NCI-H82 treated with DMSO at 0.1 percent for 48 hours (cell line): ENCODE measurements around the gene KAZN.

Experiments used
- DNase-seq: peaks from one replicate; lab custom pipeline; 2025; ENCODE audit not compliant: unreplicated experiment; lab: John Stamatoyannopoulos, UW

The KAZN gene

DNA sequence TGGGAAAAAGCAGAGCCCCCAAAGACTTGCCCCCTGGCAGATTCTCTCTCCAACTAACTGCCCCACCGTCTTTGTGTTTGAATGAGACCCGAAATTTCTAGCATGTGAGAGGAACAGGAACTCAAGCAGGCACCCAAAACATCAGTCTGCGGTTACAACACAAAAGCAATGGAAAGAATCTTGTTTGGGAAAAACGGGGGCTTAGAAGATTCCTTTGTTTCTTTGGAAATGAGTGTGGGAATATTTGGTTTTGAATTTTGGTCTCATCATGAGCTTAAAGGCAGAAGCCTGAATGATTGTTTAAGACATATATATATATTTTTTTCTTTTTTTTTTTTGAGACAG lies 366.2 kb downstream of the KAZN start:
- no peak for DNase-seq

DNA sequence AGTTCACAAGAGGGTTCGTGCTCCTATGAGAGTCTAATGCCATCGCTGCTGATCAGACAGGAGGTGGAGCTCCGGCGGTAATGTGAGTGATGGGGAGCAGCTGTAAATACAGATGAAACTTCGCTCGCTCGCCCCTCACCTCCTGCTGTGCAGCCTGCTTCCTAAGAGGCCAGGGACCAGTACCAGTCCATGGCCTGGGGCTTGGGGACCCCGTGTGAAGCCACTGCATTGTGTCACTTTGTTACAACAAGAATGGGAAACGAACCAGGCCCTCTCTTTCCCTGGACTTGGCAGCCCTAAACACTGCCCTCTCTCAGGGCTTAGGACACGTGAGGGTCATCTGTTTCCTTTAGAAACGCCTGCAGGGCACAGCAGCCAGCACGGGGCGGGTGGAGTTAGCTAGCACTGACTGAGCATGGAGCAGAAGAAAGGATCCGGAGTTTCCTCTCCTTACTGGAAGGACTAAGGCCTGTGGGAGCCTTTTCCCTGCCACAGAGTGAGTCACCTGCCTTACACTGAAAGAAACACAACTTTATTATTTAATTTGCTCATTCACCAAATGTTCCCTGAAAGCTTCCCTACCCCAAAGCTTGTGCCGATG lies 369.9 kb downstream of the KAZN start:
- no peak for DNase-seq

DNA sequence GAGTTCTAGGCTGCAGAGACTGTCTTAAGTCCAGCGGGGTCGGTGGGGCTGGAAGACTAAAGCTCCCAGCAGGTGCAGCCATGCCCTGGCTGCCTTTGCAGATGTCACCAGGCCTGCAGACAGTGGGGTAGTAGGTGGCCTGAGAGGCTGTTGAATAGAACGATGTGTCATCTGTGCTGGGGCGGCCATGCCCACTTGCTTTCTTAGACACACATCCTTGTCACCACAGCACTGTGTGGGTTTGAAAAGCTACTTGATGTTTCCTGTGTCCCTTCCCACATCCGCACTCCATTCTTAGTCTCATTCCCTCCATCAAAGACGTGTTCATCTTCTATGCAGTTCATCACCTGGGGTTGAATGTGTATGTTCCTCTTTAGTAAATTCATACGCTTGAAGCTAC lies 370.5 kb downstream of the KAZN start:
- no peak for DNase-seq

DNA sequence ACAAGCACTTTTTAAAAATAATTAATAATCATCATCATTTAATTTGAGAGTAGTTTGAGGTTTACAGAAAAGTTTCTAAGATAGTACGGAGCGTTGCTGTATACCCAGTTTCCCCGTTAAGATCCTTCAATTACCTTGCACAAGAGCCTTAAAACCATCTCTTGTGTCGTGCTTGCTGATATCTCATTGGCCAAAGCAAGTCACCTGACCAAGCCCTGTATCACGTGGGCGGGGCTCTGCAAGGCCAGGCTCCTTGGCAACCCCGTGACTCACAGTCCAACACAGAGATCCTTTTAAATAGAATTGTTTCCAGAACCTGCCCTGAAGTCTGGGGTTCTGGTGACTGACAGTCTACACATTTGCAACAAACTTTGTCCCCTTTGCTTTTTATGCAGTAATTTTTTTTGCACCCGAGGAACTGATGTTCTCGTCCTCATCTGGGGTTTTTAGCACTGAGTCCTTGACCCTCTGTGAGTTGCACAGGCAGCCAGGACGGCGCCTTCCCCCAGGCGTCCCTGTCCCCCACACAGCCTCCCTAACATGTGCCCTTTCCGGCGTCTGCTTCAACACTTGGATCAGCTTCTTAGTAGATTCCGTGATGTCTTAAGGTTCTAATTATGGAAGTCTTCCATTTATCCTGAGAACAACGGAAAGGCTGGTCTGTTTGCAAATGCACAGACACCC lies 371.8 kb downstream of the KAZN start:
- DNase-seq = no peak

DNA sequence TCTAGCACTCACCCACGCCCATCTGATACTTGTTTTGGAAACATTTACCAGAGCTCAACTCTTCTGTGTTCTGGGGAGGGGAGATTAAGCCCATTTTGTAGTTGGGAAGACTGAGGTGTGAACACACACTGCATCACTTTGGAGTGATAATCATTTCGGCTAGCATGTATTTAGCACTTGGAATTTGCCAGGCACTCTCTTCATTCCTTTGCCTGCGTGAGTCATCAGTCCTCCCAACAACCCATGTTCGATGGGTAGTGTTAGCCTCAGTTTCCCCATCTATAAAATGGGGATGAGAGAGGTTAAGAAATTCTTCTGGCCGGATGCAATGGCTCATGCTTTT lies 372.3 kb downstream of the KAZN start:
- no peak for DNase-seq

DNA sequence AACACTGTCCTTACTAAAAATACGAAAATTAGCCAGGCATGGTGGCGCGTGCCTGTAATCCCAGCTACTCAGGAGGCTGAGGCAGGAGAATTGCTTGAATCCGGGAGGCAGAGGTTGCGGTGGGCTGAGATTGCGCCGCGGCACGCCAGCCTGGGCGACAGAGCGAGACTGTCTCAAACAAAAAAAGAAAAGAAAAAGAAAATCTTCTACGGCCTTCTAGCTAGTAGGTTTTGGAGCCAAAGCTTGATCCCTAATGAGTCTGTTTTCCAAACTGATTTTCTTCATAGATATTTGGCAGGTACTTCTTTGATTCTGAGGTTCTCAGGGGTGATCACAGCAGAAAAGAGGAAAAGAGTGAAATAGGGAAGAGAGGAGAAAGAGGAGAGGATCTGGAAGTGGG lies 372.7 kb downstream of the KAZN start:
- no peak for DNase-seq

DNA sequence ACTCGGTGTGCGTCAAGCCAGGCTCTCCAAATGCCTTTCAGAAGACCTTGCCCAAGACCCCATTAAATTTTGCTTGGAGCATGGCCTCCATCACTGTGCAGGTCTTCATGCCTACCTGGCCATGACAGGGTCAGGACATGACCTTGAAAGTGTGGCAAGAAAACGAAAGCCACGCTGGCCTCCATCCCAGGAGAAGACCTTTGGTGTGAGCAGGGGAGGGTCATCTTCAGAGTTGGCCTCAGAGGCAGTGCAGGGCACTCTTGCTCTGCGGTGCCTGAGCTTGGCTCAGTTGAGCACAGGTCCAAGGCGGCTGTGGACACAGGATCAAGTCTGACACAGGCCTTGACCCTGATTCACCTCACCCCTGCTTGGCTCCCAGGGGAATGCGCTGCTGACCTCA lies 373.6 kb downstream of the KAZN start:
- no peak for DNase-seq

DNA sequence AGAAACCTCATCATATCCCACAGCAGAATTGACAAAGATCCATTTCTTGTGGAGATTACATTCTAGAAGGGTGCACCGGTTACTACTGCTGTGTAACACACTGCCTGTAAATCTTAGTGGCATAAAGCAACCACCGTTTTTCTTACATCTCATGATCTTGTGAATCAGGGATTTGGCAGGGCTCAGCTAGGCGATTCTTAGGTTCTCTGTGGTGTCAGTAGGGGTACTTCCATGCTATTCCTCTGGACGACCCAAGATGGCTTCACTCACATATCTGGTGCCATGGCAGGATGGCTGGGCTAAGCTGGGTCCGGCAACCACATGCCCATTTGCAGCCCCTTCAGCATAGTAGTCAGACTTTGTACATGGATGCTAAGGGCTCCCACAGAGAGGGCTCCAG lies 375.3 kb downstream of the KAZN start:
- no peak for DNase-seq

DNA sequence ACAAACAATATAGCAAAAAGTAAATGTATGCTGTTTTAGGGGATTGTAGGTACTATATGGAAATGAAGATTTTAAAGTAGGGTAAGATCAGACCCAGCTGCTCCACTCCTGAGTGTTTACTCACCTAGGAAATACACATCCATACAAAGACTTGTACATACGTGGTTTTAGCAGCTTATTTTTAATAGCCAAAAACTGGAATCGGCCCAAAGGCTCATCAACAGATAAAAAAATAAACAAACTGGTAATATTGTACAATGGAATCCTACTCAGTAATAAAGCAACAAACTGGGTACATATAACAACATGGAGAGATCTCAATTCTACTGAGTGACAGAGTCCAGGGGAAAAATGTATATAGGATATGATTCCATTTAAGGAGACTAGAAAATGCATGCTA lies 375.9 kb downstream of the KAZN start:
- DNase-seq = no peak

DNA sequence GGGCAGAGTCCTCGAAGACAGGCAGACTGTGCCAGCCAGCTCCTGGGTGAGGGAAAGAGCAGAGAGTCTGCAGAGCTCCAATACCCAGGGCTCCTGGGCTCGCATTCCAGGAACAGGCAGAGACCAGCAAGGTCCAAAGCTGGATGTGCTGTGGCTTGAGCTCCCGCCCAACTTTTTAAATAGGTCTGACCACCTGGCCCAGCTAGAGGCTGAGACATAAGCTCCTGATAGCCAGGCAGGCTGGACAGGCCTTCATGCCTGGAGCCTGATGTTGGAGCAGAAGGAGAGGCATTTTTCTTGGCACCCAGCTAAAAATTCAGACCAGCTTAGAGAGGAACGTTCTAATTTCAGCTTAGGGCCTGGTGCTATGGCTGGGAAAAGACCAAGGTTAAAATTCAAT lies 376.6 kb downstream of the KAZN start:
- no peak for DNase-seq

DNA sequence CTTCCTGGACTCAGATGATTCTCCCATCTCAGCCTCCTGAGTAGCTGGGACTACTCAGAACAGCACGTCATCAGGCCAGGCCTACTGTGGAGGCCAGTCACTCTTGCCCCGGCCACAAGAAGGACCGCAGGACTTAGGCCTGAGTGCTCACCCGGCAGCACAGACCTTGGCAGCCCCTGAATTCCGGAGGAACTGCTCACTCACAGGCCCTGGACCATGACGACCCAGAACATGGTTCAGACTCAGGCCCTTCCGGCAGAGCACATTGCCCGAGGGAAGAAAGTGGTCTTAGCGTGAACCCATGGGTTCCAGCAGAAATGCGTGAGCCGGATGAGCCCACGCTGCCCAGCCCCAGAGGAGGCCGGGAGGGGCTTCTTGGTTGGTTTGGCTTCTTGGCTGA lies 377.8 kb downstream of the KAZN start:
- DNase-seq = no peak

DNA sequence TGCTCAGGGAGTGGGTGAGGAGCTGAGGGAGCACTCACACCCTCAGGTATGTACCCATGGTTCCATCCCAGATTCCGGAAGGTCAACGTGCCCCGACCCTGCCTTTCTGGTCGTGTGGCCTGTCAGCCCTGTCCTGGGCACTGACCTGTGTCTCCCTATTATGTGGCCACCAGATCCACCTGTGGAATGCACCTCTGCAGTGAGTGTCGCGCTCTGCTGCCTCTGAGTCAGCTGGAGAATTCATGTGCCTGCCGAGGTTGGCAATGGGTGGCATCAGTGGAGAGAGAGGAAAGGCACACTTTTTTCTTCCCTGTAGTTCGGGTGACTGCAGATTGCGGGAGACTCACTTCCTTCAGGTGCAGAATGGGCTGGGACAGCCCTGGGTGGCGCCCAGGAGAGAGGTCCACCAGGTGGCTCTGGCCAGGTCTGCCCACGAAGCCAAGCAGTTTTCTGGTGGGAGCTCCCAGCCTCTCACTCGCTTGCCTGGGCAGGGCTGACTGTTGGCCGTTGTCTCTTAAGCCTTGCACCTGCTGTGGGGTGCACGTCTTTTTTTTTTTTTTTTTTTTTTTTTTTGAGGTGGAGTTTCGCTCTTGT lies 378.9 kb downstream of the KAZN start:
- no peak for DNase-seq

DNA sequence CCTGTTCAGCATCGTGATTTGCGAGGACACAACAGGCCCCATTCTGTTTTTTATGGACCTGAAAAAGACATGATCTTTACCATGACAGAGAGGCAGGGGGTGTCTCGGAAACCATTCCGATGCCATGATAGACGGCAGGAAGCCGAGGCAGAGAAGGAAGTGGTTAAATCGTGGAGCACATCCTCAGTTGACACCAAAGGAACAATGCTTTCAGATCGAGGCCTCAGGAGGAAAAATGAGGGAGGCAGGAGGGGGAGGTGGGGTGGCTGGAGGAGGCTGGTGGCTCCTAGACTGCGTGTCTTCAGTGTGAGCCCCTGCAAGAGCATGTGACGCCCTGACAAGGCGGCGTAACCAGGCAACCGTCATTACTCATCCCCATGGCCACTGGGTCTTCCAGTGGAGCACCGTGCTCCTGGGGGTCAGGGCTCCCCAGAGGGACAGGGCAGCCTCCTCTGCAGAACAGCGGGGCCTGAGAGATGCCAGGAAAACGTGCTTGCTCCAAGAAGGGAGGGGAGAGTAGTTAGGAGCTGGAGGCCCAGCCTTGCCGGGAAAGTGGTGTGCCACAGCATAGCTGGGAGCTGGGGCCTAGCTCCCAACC lies 382.2 kb downstream of the KAZN start:
- no peak for DNase-seq

DNA sequence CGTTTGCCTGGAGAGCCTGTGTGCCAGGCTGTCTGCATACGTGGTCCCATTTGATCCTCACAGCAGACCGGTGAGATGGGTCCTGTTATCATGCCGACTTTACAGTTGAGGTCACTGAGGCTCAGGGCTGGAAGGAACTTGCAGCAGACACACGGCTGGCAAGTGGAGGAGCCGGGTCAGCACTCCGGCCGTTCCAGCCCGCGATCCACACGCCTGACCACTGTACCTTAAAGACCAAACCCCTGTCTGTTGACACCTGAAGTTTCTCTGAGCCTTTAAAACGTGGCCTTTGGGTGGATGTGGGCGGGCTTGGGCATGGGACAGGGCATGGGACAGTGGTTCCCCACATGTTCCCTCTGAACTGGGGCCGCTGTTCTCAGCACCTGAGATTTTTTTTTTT lies 383.5 kb downstream of the KAZN start:
- no peak for DNase-seq

DNA sequence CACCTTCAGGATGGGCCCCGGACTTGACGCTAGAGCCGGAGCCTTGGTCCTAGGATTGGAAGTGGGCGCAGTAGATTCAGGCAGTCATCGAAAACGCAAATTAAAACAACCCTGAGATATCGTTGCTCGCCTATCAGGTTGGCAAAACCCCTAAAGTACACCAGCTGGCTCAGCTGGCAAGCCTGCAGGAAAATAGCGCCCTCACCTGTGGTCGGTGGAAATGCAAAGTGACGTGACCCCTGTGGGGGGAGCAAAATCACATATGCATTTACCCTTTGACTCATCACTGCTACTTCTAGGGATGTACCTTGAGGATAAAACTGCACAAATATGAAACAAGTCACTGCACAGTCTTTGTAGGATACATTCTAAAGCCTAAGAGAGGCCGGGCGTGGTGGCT lies 384.8 kb downstream of the KAZN start:
- DNase-seq = no peak

DNA sequence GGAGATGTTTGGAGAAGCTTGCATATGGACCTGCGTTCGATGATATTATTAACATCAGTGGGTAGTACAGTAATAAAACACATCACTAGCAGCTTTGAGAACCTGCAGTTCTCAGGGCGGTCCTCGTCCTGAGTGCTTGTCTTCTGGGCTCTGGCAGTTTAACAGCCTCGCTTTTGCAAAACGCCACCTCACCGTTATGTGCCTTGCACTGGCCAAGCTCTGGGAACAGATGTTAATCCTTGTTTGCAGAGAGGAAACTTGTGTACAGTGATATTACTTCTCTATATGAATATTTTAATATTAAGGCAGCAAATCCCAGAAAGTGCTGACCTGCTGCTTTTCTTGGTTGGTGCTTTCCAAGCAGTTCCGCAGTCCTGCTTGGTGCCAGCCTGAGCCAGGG lies 387.7 kb downstream of the KAZN start:
- DNase-seq = no peak

DNA sequence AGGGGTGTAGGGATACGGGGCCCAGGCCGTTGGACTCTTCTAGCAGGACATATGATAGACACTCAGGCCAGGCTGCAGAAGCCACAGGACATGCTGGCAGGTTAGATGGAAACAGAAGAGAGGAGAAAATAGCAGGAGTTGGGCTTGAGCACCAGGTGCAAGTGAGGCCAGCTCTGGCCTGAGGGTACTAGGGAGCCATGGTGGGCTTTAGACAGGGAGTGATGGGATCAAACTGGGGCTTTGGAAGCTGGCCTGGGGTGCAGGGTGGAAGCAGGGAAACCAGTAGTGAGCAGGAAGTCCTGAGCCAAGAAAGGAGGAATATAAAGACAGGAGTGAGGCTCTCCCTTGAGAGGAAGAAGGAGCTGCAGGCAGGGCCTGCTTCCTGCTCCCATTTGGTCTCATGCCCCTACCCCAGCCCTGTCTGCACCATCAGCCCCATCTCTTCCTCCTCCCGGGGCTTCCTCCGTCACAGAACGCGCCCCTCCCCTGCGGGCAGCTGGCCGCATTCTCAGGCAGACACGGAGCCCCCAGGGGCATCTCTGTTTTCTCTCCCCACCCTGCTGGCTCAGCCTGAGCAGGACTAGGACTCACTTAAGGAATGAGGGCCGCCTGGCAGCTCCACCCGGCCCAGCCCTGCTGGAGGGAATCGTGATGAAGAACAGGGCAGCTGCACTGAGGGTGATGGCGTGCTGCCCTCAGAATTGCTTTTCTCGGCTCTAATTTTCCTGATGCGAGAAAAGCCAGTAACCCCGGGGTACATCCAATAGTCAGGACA lies 389.5 kb downstream of the KAZN start:
- DNase-seq = no peak

DNA sequence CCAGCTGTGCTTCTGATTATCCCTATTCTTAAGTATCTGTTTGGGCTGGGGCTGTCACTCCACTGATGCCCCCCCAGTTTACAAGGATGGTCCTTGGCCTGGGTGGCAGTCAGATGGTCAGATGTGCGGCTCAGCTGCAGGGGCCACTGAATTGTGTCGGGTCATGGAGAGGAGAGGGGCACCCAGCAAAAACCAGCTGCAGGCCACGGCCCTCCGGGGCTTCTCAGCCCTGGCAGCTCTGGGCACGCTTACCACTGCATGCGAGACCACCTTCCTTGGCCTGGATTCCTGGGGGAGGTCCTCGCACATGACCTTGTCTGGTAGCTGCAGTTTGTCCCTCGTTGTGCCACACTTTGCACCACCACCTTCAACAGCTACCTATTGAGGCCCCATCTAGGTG lies 390.2 kb downstream of the KAZN start:
- no peak for DNase-seq

DNA sequence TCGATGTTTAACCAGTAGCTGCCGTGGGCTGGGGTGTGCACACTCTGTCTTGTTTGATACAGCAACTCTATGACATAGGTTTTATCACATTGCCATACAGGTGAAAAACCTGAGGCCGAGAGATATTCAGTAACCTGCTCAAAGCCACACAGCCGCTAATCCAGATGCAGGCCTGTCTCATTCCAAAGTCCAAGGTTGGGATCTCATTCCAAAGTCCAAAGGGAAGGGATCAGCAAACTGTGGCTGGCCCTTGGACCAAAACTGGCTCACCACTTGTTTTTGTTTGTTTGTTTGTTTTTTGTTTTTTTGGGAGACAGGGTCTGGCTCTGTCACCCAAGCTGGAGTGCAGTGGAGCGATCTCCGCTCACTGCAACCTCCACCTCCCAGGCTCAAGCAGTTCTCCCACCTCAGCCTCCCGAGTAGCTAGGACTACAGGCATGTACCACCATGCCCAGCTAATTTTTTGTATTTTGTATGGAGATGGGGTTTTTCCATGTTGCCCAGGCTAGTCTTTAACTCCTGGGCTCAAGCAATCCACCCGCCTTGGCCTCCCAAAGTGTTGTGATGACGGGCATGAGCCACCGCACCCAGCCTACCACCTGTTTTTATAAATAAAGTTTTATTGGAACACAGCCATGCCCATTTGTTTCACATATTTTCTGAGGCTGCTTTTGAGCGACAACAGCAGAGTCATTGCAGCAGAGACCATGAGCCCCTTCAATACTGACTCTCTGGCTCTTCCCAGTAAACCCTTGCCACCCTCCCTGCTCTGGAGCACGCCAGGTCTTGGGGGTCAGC lies 391.6 kb downstream of the KAZN start:
- DNase-seq = no peak

DNA sequence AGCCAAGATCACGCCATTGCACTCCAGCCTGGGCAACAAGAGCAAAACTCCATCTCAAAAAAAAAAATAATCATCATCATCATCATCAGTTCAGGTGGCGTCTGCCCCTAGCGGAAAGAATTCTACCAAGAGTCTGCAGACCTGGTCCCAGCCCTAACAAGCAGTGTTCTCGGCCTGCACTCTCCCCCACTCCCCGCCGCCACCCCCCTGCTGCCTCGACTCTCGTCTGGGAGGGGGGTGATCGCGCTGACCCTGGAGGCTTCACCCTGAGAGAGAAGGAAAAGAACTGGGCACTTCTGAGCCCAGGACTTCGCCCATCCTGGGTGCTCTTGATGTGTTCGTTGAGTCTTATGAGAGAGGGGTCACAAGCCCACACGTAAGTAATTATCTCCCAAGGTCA lies 394.9 kb downstream of the KAZN start:
- no peak for DNase-seq

DNA sequence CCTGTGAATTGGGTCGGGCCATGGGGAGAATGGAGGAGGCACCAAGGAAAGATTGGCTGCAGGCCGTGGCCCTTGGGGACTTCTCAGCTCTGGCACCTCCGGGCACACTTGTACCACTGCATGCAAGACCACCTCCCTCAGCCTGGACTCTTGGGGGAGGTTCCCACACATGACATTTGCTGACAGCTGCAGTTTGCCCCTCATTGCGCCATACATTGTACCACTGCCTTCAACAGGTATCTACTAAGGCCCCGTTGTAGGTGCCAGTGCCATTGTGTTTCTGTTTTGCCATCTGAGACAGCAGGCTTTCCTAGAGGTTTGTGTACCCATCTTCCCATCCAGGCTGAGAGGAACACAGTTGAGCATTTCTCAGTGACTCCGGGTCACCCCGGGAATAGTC lies 395.7 kb downstream of the KAZN start:
- DNase-seq = no peak
